Mucosa of descending colon (tissue), 3 donors: ENCODE results near the gene WDR93. TPM values are rescaled to one million over a fixed set of nuclear protein-coding genes. Genes with fewer than 3 reads are reported as not detected.
A peak's percentile ranks its signal among the peaks of the same experiment; 100 is the strongest.

Source experiments
- ATAC-seq: fragments of 200-7000 bp; cut with Tn5 transposase; one replicate; pipeline ENCODE4 v1.9.1; 2020; ENCODE audit warnings: mild to moderate bottlenecking, moderate library complexity
- DNase-seq, 3 donors: peaks; one replicate each; pipeline ENCODE4 v3.0.0-alpha.2; 2020
- H3K36me3 ChIP-seq: fragments of 200-600 bp; one replicate; pipeline ENCODE4 v1.8.0; 2021; ENCODE audit warnings: low read depth, mild to moderate bottlenecking
- H3K4me1 ChIP-seq: fragments of 200-600 bp; one replicate; pipeline ENCODE4 v1.8.0; 2021; ENCODE audit warnings: low read depth, mild to moderate bottlenecking
- H3K4me3 ChIP-seq: fragments of 200-600 bp; one replicate; pipeline ENCODE4 v1.8.0; 2021; ENCODE audit warnings: mild to moderate bottlenecking
- H3K9me3 ChIP-seq: fragments of 200-600 bp; one replicate; pipeline ENCODE4 v1.8.0; 2021; ENCODE audit warnings: mild to moderate bottlenecking
- CTCF ChIP-seq: fragments of 200-600 bp; IDR thresholded peaks from one replicate; pipeline ENCODE4 v1.8.0; 2022; ENCODE audit warnings: antibody characterized with exemption, mild to moderate bottlenecking
- intact Hi-C, 2 donors: fragments of 100-400 bp; cut with DNase I in 1 of 2; cut with micrococcal nuclease in 1 of 2; formaldehyde crosslinking; loops; one replicate each; pipeline versions ENCODE4 v1.11.0 to v1.11.1; 2022; cut with DNase I, micrococcal nuclease
- total RNA-seq, 3 donors: library from RNA; stranded (reverse); fragmentation: NEBNext Ultra II Directional in 2 of 3; extraction: Animal tissue kit (Norgen Biotek cat#: 25700) in 2 of 3; gene quantifications; one replicate each; pipeline versions ENCODE4 v1.2.1 to v1.2.4, GENCODE V29; 2021 to 2023
- donor health status: DM: no; HTN: no; CAD: no; lungs with moderate emphysema.
- donor health status: DM: no; HTN: no; CAD: no.
- donor health status: DM: no; HTN: yes; CAD: no.

WDR93 gene
- total RNA-seq, 3 donors from 2014 or later = 0.14 TPM; not detected in 2

- no peak for DNase-seq
- intact Hi-C loops = loop anchor here in 1 of 2 donors (5.0 kb wide), 1 partner anchor 118 kb away; no protein-coding TSS in a partner anchor
These were observed 63.9 kb downstream of the WDR93 start for GRCh38 chr15:89754361-89755154.

GRCh38 chr15:89755701-89756100, 65.1 kb downstream of the WDR93 start:
- intact Hi-C loops = loop anchor here in 1 of 2 donors (5.0 kb wide), 1 partner anchor 117 kb away; no protein-coding TSS in a partner anchor
- H3K4me3 ChIP-seq = no peak overlapping the region
- DNase-seq (no peak), ATAC-seq (no peak)
- no peaks in the 10 kb centered on the region for H3K9me3 ChIP-seq
- H3K36me3 ChIP-seq = no peaks in the 10 kb centered on the region
- no peak for TF ChIP-seq CTCF
- peaks cover 10% of the 10 kb centered on the region for H3K4me1 ChIP-seq

More at GRCh38 chr15:89754361-89755154, 63.9 kb downstream of the WDR93 start:
- no peak for ATAC-seq
- H3K4me1 ChIP-seq = peaks cover 8% of the 10 kb centered on the region
- no peak overlapping the region for H3K4me3 ChIP-seq
- no peak for TF ChIP-seq CTCF
- H3K9me3 ChIP-seq = no peaks in the 10 kb centered on the region
- H3K36me3 ChIP-seq = no peaks in the 10 kb centered on the region

GRCh38 chr15:89756897-89757296, 66.3 kb downstream of the WDR93 start:
- intact Hi-C loops = loop anchor here in 1 of 2 donors (5.0 kb wide), 1 partner anchor 115 kb away; no protein-coding TSS in a partner anchor
- ATAC-seq = no peak

GRCh38 chr15:89758283-89758682, 67.7 kb downstream of the WDR93 start:
- intact Hi-C loops = loop anchor here in 1 of 2 donors (5.0 kb wide), 1 partner anchor 114 kb away; no protein-coding TSS in a partner anchor
- no peak for DNase-seq
- no peaks in the 10 kb centered on the region for H3K9me3 ChIP-seq
- no peaks in the 10 kb centered on the region for H3K36me3 ChIP-seq
- H3K4me3 ChIP-seq = no peak overlapping the region
- no peak for ATAC-seq
- no peak for TF ChIP-seq CTCF
- H3K4me1 ChIP-seq = peaks cover 24% of the 10 kb centered on the region

More at GRCh38 chr15:89756897-89757296, 66.3 kb downstream of the WDR93 start:
- no peaks in the 10 kb centered on the region for H3K36me3 ChIP-seq
- peaks cover 16% of the 10 kb centered on the region for H3K4me1 ChIP-seq
- DNase-seq = no peak
- H3K4me3 ChIP-seq = no peak overlapping the region
- no peak for TF ChIP-seq CTCF
- H3K9me3 ChIP-seq = no peaks in the 10 kb centered on the region

- no peak for ATAC-seq
- peaks cover 24% of the 10 kb centered on the region for H3K4me1 ChIP-seq
- no peak overlapping the region for H3K4me3 ChIP-seq
- intact Hi-C loops = loop anchor here in 1 of 2 donors (5.0 kb wide), 1 partner anchor 113 kb away; no protein-coding TSS in a partner anchor
- TF ChIP-seq CTCF = no peak
- H3K9me3 ChIP-seq = no peaks in the 10 kb centered on the region
- no peaks in the 10 kb centered on the region for H3K36me3 ChIP-seq
- DNase-seq = peak in 1 of 3 donors; percentile 41
These were observed 68.4 kb downstream of the WDR93 start for GRCh38 chr15:89758981-89759380.
